SU-DHL-6 (cell line): Measurements from ENCODE around the gene CHD6.

Experiments
- H2AFZ ChIP-seq: fragments of 200-600 bp; sonication (generic); 2 replicates; pipeline ENCODE4 v1.6.1; 2014; ENCODE audit warnings: low read depth, mild to moderate bottlenecking, moderate library complexity, mixed read lengths, antibody characterized with exemption, low read length; ENCODE audit not compliant: severe bottlenecking
- H3F3A ChIP-seq: fragments of 200-600 bp; shearing (Covaris generic); 2 replicates; pipeline ENCODE4 v1.6.0; 2016; ENCODE audit warnings: antibody characterized with exemption, mild to moderate bottlenecking; ENCODE audit not compliant: insufficient read depth
- H3K27ac ChIP-seq: fragments of 200-600 bp; sonication (generic); 2 replicates; pipeline ENCODE4 v1.5.1; 2016; ENCODE audit warnings: low read depth, mild to moderate bottlenecking, low read length, moderate library complexity, mixed read lengths
- H3K27me3 ChIP-seq: fragments of 200-600 bp; sonication (generic), shearing (Covaris generic); 2 replicates; pipeline ENCODE4 v1.6.0; 2014; ENCODE audit warnings: mild to moderate bottlenecking, low read length
- H3K36me3 ChIP-seq: fragments of 200-600 bp; sonication (generic); 2 replicates; pipeline ENCODE4 v1.6.1; 2014; ENCODE audit warnings: mild to moderate bottlenecking, low read length, mixed read lengths
- H3K4me2 ChIP-seq: fragments of 300-600, 200-600 bp; shearing (Covaris generic), sonication (generic); 2 replicates; pipeline ENCODE4 v1.6.0; 2014; ENCODE audit warnings: low read length, low read depth, mild to moderate bottlenecking; ENCODE audit not compliant: poor library complexity, severe bottlenecking
- H3K4me3 ChIP-seq: fragments of 200-600 bp; sonication (generic); 2 replicates; pipeline ENCODE4 v1.5.1; 2014; ENCODE audit warnings: antibody characterized with exemption, low read length, mild to moderate bottlenecking, mixed read lengths; ENCODE audit not compliant: insufficient read depth, poor library complexity, severe bottlenecking
- H3K79me2 ChIP-seq: fragments of 200-600 bp; sonication (generic); 2 replicates; pipeline ENCODE4 v1.6.1; 2014; ENCODE audit warnings: mild to moderate bottlenecking, low read length, moderate library complexity; ENCODE audit not compliant: insufficient read depth
- H3K9ac ChIP-seq: fragments of 200-600 bp; sonication (generic); 2 replicates; pipeline ENCODE4 v1.7.0; 2014; ENCODE audit warnings: mild to moderate bottlenecking, low read length
- H3K9me2 ChIP-seq: fragments of 200-600 bp; sonication (generic); replicated peaks from 2 replicates; pipeline ENCODE4 v1.6.1; 2014; ENCODE audit warnings: low read length; ENCODE audit not compliant: insufficient read depth
- H3K9me3 ChIP-seq: fragments of 200-600 bp; sonication (generic); 2 replicates; pipeline ENCODE4 v1.6.1; 2014; ENCODE audit warnings: low read length, mixed read lengths; ENCODE audit not compliant: insufficient read depth
- H4K20me1 ChIP-seq: fragments of 200-600 bp; sonication (generic); 2 replicates; pipeline ENCODE4 v1.6.1; 2014; ENCODE audit warnings: low read depth, mild to moderate bottlenecking, antibody characterized with exemption, low read length, moderate library complexity, mixed read lengths
- EZH2phosphoT487 ChIP-seq: fragments of 200-600 bp; sonication (generic), shearing (Covaris generic); conservative IDR thresholded peaks from 2 replicates; pipeline ENCODE4 v1.6.1; 2018; ENCODE audit warnings: mild to moderate bottlenecking, antibody characterized with exemption, low read length, moderate library complexity, mixed read lengths
- TF ChIP-seq, protein P1 (sequence below): fragments of 200-600 bp; sonication (generic); IDR thresholded peaks from one replicate; pipeline ENCODE4 v1.5.1; 2017; ENCODE audit warnings: antibody characterized with exemption, mild to moderate bottlenecking, low read length, moderate library complexity; ENCODE audit not compliant: insufficient read depth, poor library complexity, severe bottlenecking

CHD6 gene

DNA sequence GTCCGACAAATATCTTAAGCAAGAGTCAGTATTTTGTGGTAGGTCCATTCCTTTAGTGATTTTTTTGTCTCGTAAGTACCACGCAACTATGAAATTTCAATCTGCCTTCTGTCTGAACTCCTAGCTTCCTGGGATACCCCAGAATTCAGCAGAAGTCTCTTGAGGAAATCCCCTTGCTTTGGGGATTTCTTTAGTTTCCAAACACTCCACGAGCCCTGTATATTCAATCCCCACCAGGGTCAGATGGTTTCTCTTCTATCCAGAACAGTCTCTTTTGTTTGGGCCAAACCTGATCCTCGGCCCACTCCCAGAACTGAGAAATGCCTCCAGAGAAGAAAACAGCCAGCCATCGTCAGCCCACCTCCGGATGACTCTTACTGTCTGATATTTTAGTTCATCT is 113.0 kb downstream of the CHD6 start:
- Histone ChIP-seq H3K36me3 (no peaks in the 10 kb centered on the region), H3K4me3 (no peak overlapping the region), H3K9me2 (no peaks in the 10 kb centered on the region)

DNA sequence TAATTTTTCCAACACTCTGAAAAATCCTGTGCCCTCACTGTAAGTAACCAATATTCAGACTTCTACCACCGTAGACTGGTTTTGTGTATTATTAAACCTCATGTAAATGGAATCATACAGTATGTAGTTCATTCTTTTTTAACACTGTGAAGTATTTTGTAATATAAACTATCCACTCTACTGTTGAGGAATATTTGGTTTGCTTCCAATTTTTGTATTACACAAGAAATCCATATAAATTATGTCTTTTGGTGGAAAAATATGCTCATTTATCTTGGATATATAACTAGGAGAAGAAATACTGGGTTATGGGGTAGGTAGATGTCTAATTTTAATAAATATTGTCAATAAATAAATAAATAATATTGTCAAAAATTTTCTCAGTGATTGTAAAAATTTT is 116.8 kb downstream of the CHD6 start:
- Histone ChIP-seq H3K9ac (no peak overlapping the region), H3K4me3 (no peak overlapping the region), H4K20me1 (no peaks in the 10 kb centered on the region), H3K9me3 (no peaks in the 10 kb centered on the region), H3K4me2 (no peak overlapping the region), H2AFZ (no peak overlapping the region), H3F3A (no peaks in the 10 kb centered on the region), H3K27ac (no peak overlapping the region), H3K27me3 (no peaks in the 10 kb centered on the region), H3K36me3 (no peaks in the 10 kb centered on the region), H3K9me2 (no peaks in the 10 kb centered on the region), H3K79me2 (no peaks in the 10 kb centered on the region)
- TF ChIP-seq, protein P1, sequence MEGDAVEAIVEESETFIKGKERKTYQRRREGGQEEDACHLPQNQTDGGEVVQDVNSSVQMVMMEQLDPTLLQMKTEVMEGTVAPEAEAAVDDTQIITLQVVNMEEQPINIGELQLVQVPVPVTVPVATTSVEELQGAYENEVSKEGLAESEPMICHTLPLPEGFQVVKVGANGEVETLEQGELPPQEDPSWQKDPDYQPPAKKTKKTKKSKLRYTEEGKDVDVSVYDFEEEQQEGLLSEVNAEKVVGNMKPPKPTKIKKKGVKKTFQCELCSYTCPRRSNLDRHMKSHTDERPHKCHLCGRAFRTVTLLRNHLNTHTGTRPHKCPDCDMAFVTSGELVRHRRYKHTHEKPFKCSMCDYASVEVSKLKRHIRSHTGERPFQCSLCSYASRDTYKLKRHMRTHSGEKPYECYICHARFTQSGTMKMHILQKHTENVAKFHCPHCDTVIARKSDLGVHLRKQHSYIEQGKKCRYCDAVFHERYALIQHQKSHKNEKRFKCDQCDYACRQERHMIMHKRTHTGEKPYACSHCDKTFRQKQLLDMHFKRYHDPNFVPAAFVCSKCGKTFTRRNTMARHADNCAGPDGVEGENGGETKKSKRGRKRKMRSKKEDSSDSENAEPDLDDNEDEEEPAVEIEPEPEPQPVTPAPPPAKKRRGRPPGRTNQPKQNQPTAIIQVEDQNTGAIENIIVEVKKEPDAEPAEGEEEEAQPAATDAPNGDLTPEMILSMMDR, result no peak
- no peak for TF ChIP-seq EZH2phosphoT487

More for the DNA sequence above, 113.0 kb downstream of the CHD6 start:
- Histone ChIP-seq H3K79me2 (no peaks in the 10 kb centered on the region), H3K27ac (no peak overlapping the region), H4K20me1 (no peaks in the 10 kb centered on the region), H3K9ac (no peak overlapping the region), H2AFZ (no peak overlapping the region), H3K9me3 (no peaks in the 10 kb centered on the region), H3F3A (no peaks in the 10 kb centered on the region), H3K4me2 (no peak overlapping the region), H3K27me3 (no peaks in the 10 kb centered on the region)
- no peak for TF ChIP-seq EZH2phosphoT487
- TF ChIP-seq, protein P1, result no peak

DNA sequence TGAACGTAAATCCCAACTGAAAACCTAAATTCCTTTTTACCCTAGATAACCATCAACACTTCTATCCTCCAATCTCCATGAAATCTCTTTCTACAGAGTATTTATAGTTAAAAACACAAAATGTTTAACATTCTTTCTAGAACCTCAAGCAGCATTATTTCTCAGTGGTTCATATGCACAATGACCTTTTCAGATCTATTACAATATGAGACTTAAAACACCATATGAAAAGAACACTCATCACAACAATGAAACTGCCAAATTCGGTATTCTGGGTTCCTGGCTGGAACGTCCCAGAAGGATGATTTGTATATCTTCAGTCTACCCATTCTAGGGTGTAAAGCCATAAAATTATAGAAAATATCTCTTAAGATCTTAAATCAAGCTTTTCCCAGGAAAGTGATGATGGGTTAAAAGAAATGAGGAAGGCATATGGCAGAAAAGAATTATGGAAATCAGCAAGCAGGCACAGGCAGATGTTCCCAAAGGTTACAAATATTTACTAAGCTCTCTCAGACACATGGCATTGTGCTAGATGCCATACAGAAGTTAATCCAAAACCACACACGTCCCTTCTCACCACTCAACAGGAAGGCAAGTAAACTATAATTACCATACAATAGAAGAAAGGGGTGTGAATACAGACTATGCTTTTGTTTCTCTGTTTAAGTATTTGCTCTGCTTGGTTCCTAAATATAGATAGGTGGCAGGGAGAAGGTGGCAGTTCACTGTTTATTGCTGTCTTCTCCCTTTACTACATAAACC is 118.0 kb downstream of the CHD6 start:
- Histone ChIP-seq H3K4me3 (no peak overlapping the region), H3K36me3 (no peaks in the 10 kb centered on the region), H3K9ac (no peak overlapping the region), H3K27me3 (no peaks in the 10 kb centered on the region), H3K9me3 (no peaks in the 10 kb centered on the region), H3F3A (no peaks in the 10 kb centered on the region), H3K27ac (no peak overlapping the region), H2AFZ (no peak overlapping the region), H3K9me2 (no peaks in the 10 kb centered on the region), H4K20me1 (no peaks in the 10 kb centered on the region), H3K79me2 (no peaks in the 10 kb centered on the region), H3K4me2 (no peak overlapping the region)
- TF ChIP-seq EZH2phosphoT487, result no peak
- TF ChIP-seq, protein P1, result no peak
